ENCODE measurements around the gene IL17RD. TPM values are rescaled to one million over a fixed set of nuclear protein-coding genes. Genes with fewer than 3 reads are reported as not detected.

IL17RD gene
- total and polyA plus RNA-seq, 10 of the 15 experiments (the other 5 are each of a cell fraction or from before 2014, with no cell fraction given): 0.01 to 0.08 (median 0.04) TPM; not detected in 3

GRCh38 chr3:57074135-57074534 lies 91.0 kb downstream of the IL17RD start:
- H3K36me3 ChIP-seq (ENCODE audit: control insufficient read depth in 2 of 2, insufficient read depth in 2 of 2, low read length in 1 of 2): no peaks in the 10 kb centered on the region

GRCh38 chr3:57073628-57074027 lies 91.5 kb downstream of the IL17RD start:
- no peaks in the 10 kb centered on the region for H3K36me3 ChIP-seq (ENCODE audit: control insufficient read depth in 2 of 2, insufficient read depth in 2 of 2, low read length in 1 of 2)
- no peaks in the 10 kb centered on the region for H3K79me2 ChIP-seq (ENCODE audit: control insufficient read depth, insufficient read depth, low read length)
- no peaks in the 10 kb centered on the region; the same call in 1 of the 3 replicates for H3K9me3 ChIP-seq (replicated peaks; ENCODE audit: control insufficient read depth, insufficient read depth, low read length)
- H2AFZ ChIP-seq (ENCODE audit: control insufficient read depth, low read depth, low read length): no peak overlapping the region
- SMC1A ChIA-PET (ENCODE audit: uncharacterized antibody, unreplicated experiment): interaction anchor here (0.6 to 0.8 kb wide), 2 partner anchors 30 to 79 kb away, joined by 3 to 4 read pairs; no protein-coding TSS in a partner anchor
- H4K20me1 ChIP-seq (ENCODE audit: control insufficient read depth, insufficient read depth): no peaks in the 10 kb centered on the region; the same call in 1 of the 2 replicates
- H3K4me3 ChIP-seq: no peak overlapping the region
- TF ChIP-seq BMI1 (IDR thresholded peaks at IDR 0.05; ENCODE audit: borderline replicate concordance) (no peak), SKIL (IDR thresholded peaks at IDR 0.05; ENCODE audit: low read depth, poor library complexity, severe bottlenecking) (no peak), SMC3 (IDR thresholded peaks at IDR 0.05; ENCODE audit: borderline replicate concordance, low read length) (no peak), RB1 (IDR thresholded peaks at IDR 0.05; ENCODE audit: borderline replicate concordance) (no peak), CBFB (IDR thresholded peaks at IDR 0.05; ENCODE audit: low read depth) (no peak), EZH2 (IDR thresholded peaks at IDR 0.05; ENCODE audit: borderline replicate concordance, control insufficient read depth, low read depth, low read length) (no peak), EP300 (IDR thresholded peaks at IDR 0.05; ENCODE audit: borderline replicate concordance in 1 of 2, control insufficient read depth in 1 of 2, low read depth in 2 of 2, low read length in 2 of 2) (no peak)
- 60% methylated on average over 3 of the region's 3 CpGs for WGBS (ENCODE audit: insufficient coverage, insufficient replicate concordance, low lambda C conversion rate, missing lambda C conversion rate)
- DNase-seq (ENCODE audit: low read depth, low spot score) (no peak), ATAC-seq (no peak), FAIRE-seq (no peak)
- no peak overlapping the region for H3K27ac ChIP-seq (ENCODE audit: control insufficient read depth, insufficient read depth)
- no peak overlapping the region for H3K4me2 ChIP-seq (ENCODE audit: control insufficient read depth, insufficient read depth)
- intact Hi-C loops (cut with micrococcal nuclease; ENCODE audit: unreplicated experiment): loop anchor here (10.0 kb wide), 1 partner anchor 269 kb away; the partner anchor contains the start of gene ARHGEF3
- no TSS peak for BruUV-seq (replicated peaks)
- RAD21 ChIA-PET (ENCODE audit: unreplicated experiment): no interaction called here
- H3K9ac ChIP-seq (ENCODE audit: control insufficient read depth, insufficient read depth, low read length): no peak overlapping the region
- in situ Hi-C loops (cut with MboI): no loop called here
- H3K27me3 ChIP-seq (replicated peaks in 1 of 2; ENCODE audit: control insufficient read depth in 2 of 2, insufficient read depth in 2 of 2, low read length in 1 of 2): peaks cover 0 to 13% of the 10 kb centered on the region in 2 experiments; a peak in 2 of 4 replicates
- CTCF ChIA-PET: interaction anchor here (0.6 kb wide), 1 partner anchor 287 kb away, joined by 3 read pairs; no protein-coding TSS in a partner anchor
- H3K4me1 ChIP-seq (ENCODE audit: control insufficient read depth, insufficient read depth, low read length): no peaks in the 10 kb centered on the region; the same call in 1 of the 2 replicates
- POLR2A ChIA-PET: no interaction called here

More at GRCh38 chr3:57074135-57074534, 91.0 kb downstream of the IL17RD start:
- POLR2A ChIA-PET: no interaction called here
- RAD21 ChIA-PET (ENCODE audit: unreplicated experiment): no interaction called here
- DNase-seq (ENCODE audit: low read depth, low spot score) (no peak), ATAC-seq (no peak), FAIRE-seq (no peak)
- 38% methylated on average over 4 of the region's 4 CpGs for WGBS (ENCODE audit: insufficient coverage, insufficient replicate concordance, low lambda C conversion rate, missing lambda C conversion rate)
- H3K4me3 ChIP-seq: no peak overlapping the region
- SMC1A ChIA-PET (ENCODE audit: uncharacterized antibody, unreplicated experiment): no interaction called here
- no peaks in the 10 kb centered on the region; the same call in 1 of the 3 replicates for H3K9me3 ChIP-seq (replicated peaks; ENCODE audit: control insufficient read depth, insufficient read depth, low read length)
- H3K79me2 ChIP-seq (ENCODE audit: control insufficient read depth, insufficient read depth, low read length): no peaks in the 10 kb centered on the region
- H3K27ac ChIP-seq (ENCODE audit: control insufficient read depth, insufficient read depth): no peak overlapping the region
- no peak overlapping the region for H2AFZ ChIP-seq (ENCODE audit: control insufficient read depth, low read depth, low read length)
- H3K27me3 ChIP-seq (replicated peaks in 1 of 2; ENCODE audit: control insufficient read depth in 2 of 2, insufficient read depth in 2 of 2, low read length in 1 of 2): peaks cover 0 to 16% of the 10 kb centered on the region in 2 experiments; a peak in 2 of 4 replicates
- TF ChIP-seq ATF2 (IDR thresholded peaks at IDR 0.05; ENCODE audit: low read length): no peak
- in situ Hi-C loops (cut with MboI) (no loop called here), intact Hi-C loops (cut with micrococcal nuclease; ENCODE audit: unreplicated experiment) (loop anchor here (10.0 kb wide), 1 partner anchor 269 kb away; the partner anchor contains the start of gene ARHGEF3)
- H3K4me2 ChIP-seq (ENCODE audit: control insufficient read depth, insufficient read depth): no peak overlapping the region
- CTCF ChIA-PET: no interaction called here
- no TSS peak for BruUV-seq (replicated peaks)
- H3K4me1 ChIP-seq (ENCODE audit: control insufficient read depth, insufficient read depth, low read length): no peaks in the 10 kb centered on the region
- H3K9ac ChIP-seq (ENCODE audit: control insufficient read depth, insufficient read depth, low read length): no peak overlapping the region
- H4K20me1 ChIP-seq (ENCODE audit: control insufficient read depth, insufficient read depth): no peaks in the 10 kb centered on the region; the same call in 1 of the 2 replicates

Measured in GM12878 (cell line).